Stimulated activated CD4-positive, alpha-beta T cell treated with anti-CD3 and anti-CD28 coated beads, TNF-alpha, amount 100 ng/mL, for 4 hours (primary cell): ENCODE data around the gene GPR62.
"Not testable (repeated sequence)": the region's sequence is repeated elsewhere in the genome, so short reads cannot be mapped to it uniquely, and the experiment has no call there.

Experiments
- DNase-seq, 3 experiments: peaks; one replicate each; pipeline ENCODE4 v3.0.0-alpha.2; 2020; ENCODE audit warnings: low read depth in 3 of 3

The GPR62 gene, protein sequence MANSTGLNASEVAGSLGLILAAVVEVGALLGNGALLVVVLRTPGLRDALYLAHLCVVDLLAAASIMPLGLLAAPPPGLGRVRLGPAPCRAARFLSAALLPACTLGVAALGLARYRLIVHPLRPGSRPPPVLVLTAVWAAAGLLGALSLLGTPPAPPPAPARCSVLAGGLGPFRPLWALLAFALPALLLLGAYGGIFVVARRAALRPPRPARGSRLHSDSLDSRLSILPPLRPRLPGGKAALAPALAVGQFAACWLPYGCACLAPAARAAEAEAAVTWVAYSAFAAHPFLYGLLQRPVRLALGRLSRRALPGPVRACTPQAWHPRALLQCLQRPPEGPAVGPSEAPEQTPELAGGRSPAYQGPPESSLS

GRCh38 chr3:51955175-51955892 is at the start of gene GPR62:
TSS of gene GPR62 (plus strand) at chr3:51955381. CDS start at chr3:51955653, 272 bp downstream.
- DNase-seq = no peak

- no peak for DNase-seq
Measured at GRCh38 chr3:51908026-51908425, 47.2 kb upstream of the GPR62 start.

DNA sequence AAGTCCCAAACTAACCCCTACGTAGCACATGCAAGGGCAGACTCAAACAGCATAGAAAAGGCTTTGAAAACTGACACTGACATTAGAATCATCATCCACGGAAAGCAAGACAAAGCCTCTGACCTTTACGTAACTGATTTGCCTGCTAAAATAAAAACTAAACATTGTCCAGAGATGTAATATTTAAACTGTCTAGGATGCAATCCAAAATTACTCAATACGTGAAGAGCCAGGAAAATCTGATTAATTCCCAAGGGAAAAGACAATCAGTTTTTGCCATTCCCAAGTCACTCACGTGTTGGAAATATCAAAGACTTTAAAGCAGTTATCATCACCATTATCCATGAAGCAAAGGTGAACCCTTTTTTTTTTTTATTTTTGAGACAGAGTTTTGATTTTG is 38.8 kb upstream of the GPR62 start:
- no peak for DNase-seq

- DNase-seq = no peak
Measured at GRCh38 chr3:51921081-51921578, 34.1 kb upstream of the GPR62 start.

DNA sequence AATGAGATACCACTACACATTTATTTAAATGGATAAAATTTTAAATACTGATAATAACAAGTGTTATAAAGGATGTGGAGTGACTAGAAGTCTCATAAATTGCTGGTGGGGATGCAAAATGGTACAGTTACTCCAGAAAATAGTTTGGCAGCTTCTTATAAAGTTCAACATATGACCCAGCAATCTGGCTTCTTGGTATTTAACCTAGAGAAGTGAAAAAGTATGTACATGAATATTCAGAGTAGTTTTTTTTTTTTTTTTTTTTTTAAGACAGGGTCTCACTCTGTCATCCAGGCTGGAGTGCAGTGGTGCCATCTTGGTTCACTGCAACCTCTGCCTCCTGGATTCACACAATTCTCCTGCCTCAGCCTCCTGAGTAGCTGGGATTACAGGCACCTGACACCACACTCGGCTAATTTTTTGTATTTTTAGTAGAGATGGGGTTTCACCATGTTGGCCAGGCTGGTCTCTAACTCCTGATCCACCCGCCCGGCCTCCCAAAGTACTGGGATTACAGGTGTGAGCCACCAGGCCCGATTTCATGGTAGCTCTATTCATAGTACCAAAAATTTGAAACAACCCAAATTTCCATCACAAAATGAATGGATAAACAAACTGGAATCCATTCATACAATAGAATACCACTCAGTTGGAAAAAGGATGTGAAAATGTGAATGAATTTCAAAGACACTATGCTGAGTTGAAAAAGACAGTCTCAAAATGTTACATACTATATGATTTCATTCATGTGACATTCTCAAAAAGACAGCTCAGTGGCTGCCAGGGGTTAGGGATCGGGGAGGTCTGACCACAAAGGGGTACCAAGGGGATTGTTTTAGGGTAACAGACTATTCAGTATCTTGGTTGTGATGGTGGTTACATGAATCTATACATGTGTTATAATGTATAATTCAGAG is 27.9 kb upstream of the GPR62 start:
- no peak for DNase-seq

DNA sequence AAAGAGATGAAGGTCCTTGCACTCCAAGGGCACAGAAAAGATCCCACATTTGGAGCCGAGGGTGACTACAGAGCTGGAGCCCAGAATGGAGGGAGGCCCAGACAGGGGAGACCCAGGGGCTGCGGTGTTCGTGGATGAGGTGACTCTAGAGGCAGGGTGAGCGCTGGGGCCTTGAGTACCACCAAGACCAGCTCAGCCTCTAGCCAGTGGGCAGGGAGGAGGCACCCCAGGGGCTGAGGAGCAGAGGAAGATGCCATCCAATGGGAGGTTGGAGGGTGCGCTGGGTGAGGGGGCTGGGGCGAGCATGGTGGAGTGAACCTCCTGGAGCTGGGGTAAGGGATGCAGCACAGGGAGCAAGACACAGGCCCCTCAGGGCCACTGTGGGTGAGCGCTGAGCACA is 26.7 kb upstream of the GPR62 start:
- DNase-seq = no peak

DNA sequence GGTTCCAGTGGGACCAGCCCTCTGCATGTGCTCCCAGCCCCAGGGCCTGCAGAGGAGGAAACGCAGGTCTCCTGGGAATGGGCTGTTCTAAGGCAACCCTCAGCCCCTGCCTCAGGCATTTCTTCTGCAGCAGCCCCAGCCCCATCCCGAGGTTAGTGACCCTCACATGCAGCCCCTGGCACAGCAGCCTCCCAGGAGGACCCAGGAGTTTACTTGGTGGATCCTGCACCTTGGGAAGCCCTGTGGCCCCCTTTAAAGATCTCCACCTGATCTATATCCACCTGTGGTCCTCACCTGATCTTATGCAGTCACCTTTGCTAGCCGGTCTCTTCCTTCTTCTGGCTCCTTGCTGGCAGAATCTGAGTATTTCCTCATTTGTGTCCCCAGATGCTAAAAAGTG is 26.2 kb upstream of the GPR62 start:
- not testable (repeated sequence) for DNase-seq

GRCh38 chr3:51929420-51930003 is 25.7 kb upstream of the GPR62 start:
- no peak for DNase-seq

DNA sequence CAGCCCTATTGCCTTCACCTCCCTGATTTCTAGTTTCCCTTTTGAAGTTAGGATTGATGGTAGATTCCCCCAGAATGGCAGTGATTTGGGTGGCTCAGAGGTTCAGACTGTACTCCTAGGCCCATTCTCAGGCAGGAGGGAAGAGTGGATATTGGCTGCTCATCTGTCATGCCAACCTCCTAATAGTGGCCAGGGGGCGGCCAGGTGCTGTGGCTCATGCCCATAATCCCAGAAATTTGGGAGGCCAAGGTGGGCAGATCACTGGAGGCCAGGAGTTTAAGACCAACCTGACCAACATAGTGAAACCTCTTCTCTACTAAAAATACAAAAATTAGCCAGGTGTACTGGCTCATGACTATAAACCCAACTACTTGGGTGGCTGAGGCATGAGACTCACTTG is 24.7 kb upstream of the GPR62 start:
- DNase-seq = no peak

- no peak for DNase-seq
Measured at GRCh38 chr3:51931756-51932155, 23.4 kb upstream of the GPR62 start.

GRCh38 chr3:51932471-51933370 is 22.5 kb upstream of the GPR62 start:
- no peak for DNase-seq

DNA sequence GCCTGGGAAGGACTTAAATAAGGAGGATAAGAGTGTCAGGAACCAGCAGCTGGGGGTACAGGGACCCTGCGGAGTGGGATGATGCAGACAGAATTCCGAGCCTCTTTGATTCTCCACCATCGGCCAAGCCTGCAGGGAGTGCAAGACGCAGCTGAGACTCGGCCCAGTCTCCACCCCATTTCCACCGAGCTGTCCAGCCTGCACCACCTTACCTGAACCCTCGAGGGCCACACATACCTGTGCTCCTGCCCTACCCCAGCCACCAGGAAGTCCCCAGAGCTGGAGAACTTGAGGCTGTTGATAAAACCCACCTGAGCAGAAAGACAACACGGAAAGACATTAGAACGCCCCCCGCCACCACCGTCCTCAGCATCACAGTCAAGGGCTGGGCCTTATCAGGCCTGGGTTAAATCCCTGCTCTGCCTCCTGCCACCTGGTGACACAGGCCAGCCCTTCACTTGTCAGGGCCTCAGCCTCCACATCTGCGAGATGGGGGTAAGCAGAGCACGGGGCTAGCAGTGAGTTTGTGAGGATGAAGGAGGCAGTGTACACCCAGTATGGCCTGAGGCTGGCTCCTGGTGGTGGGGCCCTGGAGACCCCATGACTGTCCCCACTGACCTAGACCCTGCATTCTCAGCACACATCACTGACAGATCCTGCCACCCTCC is 21.6 kb upstream of the GPR62 start:
- DNase-seq = no peak

GRCh38 chr3:51934139-51934850 is 20.9 kb upstream of the GPR62 start:
- DNase-seq = no peak

GRCh38 chr3:51934991-51935885 is 19.9 kb upstream of the GPR62 start:
- no peak for DNase-seq

DNA sequence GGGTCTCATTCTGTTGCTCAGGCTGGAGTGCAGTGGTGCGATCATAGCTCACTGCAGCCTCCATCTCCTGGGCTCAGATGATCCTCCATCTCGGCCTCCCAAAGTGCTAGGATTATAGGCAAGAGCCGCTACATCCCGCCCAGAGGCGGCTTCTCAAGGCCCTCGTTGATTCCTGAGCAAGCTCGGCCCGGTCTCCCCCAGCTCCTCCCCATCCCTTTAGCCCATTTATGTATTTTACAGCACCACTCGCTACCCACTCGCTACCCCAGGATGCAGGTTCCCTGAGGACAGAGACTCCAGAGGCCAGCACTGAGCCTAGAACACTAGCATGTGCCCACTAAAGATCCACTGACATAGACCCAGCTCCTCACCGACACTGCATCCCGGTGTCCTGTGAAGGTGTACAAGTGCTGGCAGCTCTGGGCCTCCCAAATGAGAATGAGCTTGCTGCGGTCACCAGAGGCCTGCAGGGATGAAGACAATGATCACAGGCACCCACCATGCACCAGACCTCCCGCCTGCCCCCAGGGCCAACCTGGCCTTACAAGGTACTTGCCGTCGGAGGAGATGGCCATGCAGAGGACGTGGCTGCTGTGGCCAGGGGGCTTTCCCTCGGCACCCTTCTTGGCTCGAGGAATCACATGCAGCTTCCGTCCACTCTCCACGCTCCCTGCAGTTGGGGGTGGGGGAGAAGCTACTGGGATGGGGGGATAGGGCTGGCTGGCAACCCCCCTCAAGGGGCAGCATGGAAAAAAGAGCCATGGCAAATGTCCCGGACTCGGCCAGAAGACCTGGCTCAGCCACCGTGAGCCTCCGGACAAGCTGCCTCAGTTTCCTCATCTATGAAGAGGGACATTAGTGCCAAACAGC is 19.1 kb upstream of the GPR62 start:
- DNase-seq = no peak

DNA sequence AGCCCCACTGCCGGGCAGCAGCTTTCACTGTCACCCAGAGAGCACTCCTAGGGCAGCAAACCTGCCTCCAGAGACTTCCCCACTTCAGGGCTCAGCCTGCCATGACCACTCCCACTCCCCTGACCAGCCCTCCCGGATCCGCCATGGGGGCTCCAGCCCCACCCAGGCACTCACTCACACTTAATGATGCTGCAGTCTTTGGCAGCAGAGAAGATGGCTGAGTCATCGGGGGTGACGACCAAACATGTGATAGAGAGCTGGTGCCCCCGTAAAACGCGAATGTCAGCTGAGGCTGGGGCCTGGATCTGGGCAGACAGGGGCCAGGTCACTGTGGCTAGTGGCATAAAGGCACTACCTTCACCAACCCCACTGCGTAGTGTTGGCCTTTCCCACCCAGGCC is 18.2 kb upstream of the GPR62 start:
- no peak for DNase-seq
